ENCODE data around the gene MCOLN2.

MCOLN2 gene

GRCh38 chr1:84985365-84985764 lies 11.5 kb downstream of the MCOLN2 start:
- no peak for TF ChIP-seq CTCF (conservative IDR thresholded peaks at IDR 0.05; ENCODE audit: low read depth, low read length)
- no peak overlapping the region for H3K4me3 ChIP-seq (ENCODE audit: low read length)
- no peak for DNase-seq (ENCODE audit: low read depth)

- H3K4me3 ChIP-seq (ENCODE audit: low read length) = no peak overlapping the region
- DNase-seq (ENCODE audit: low read depth) = no peak
- TF ChIP-seq CTCF (conservative IDR thresholded peaks at IDR 0.05; ENCODE audit: low read depth, low read length) = no peak
These were observed 14.5 kb downstream of the MCOLN2 start for GRCh38 chr1:84982395-84982794.

- no peak overlapping the region for H3K4me3 ChIP-seq (ENCODE audit: low read length)
- DNase-seq (ENCODE audit: low read depth) = no peak
- no peak for TF ChIP-seq CTCF (conservative IDR thresholded peaks at IDR 0.05; ENCODE audit: low read depth, low read length)
These were observed 21.9 kb downstream of the MCOLN2 start for GRCh38 chr1:84975035-84975434.

GRCh38 chr1:84973498-84974334 lies 23.2 kb downstream of the MCOLN2 start:
- no peak for DNase-seq (ENCODE audit: low read depth)
- no peak overlapping the region for H3K4me3 ChIP-seq (ENCODE audit: low read length)
- no peak for TF ChIP-seq CTCF (conservative IDR thresholded peaks at IDR 0.05; ENCODE audit: low read depth, low read length)

- no peak overlapping the region for H3K4me3 ChIP-seq (ENCODE audit: low read length)
- no peak for TF ChIP-seq CTCF (conservative IDR thresholded peaks at IDR 0.05; ENCODE audit: low read depth, low read length)
- no peak for DNase-seq (ENCODE audit: low read depth)
These were observed 24.4 kb downstream of the MCOLN2 start for GRCh38 chr1:84972377-84972987.

- H3K4me3 ChIP-seq (ENCODE audit: low read length) = no peak overlapping the region
- TF ChIP-seq CTCF (conservative IDR thresholded peaks at IDR 0.05; ENCODE audit: low read depth, low read length) = no peak
- no peak for DNase-seq (ENCODE audit: low read depth)
These were observed 25.0 kb downstream of the MCOLN2 start for GRCh38 chr1:84971957-84972356.

Measured in retinal pigment epithelial cell (primary cell).